ENCODE measurements around the gene RNF138.

- TF ChIP-seq CTCF (IDR thresholded peaks at IDR 0.05) (no peak), E2F1 (CRISPR knock-in tag; IDR thresholded peaks at IDR 0.05) (no peak), MLX (CRISPR knock-in tag; IDR thresholded peaks at IDR 0.05) (no peak), SP1 (CRISPR knock-in tag; conservative IDR thresholded peaks at IDR 0.05) (no peak), ATF2 (CRISPR knock-in tag; IDR thresholded peaks at IDR 0.05; ENCODE audit: borderline replicate concordance, low read depth) (no peak), ZNF512 (CRISPR knock-in tag; IDR thresholded peaks at IDR 0.05; ENCODE audit: borderline replicate concordance) (no peak), ESRRA (CRISPR knock-in tag; IDR thresholded peaks at IDR 0.05; ENCODE audit: borderline replicate concordance) (no peak), USF1 (CRISPR knock-in tag; IDR thresholded peaks at IDR 0.05) (no peak), CBFB (CRISPR knock-in tag; IDR thresholded peaks at IDR 0.05; ENCODE audit: low read depth) (no peak), ZNF425 (CRISPR knock-in tag; conservative IDR thresholded peaks at IDR 0.05) (no peak), ZNF121 (CRISPR knock-in tag; IDR thresholded peaks at IDR 0.05) (no peak), ATF6 (CRISPR knock-in tag; IDR thresholded peaks at IDR 0.05) (no peak), KAT7 (CRISPR knock-in tag; IDR thresholded peaks at IDR 0.05; ENCODE audit: borderline replicate concordance) (no peak), CREM (CRISPR knock-in tag; IDR thresholded peaks at IDR 0.05) (no peak)
Observed at GRCh38 chr18:32152705-32153448, 61.2 kb downstream of the RNF138 start.
